ENCODE measurements around the gene ZNF195.
"Not testable (repeated sequence)": the region's sequence is repeated elsewhere in the genome, so short reads cannot be mapped to it uniquely, and the experiment has no call there.

ZNF195 gene

DNA sequence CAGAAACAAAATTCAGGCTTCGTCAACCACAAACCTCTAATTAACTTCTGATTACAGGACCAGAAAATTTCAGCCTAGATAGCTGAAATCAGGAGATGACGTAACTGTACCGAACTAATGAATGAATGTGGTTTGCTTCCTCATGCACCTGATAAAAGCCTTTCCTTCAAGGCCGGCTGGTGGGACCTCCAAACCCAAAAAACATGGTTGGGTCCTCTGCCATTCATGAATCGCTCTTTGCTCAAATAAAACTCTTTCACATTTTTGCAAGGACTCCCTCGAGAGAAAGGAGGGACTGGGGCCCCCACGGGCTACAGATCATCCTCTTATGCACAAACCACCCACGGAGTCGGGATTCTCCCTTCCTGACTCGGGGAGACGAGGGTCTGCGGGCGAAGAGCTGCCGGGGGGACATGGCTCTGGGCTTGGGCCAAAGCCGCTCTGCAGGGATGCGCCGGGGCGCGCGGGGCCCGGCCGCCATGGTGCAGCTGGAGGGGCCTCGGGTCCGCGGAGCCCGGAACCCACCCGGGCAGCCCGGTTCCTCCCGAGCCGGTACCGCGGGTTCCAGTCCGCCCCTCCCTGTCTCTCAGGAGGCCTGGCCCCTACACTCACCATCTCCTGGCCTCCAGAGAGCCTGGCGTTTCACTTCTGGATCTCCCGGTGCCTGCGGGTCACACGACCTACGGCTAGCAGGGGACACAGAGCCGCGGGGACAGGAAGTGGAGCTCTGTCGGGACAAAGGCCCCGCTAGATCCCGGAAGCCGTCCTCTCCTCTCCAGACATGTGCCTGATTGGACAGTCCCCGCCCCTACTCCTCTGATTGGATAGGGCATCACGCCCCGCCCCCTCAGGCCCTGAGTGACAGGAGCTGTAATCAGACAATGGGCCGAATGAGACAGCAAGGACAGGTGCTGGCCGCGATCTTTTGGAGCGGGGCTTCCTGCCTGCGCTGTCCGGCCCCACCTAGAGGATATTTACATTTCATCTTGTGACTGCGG lies at the start of gene ZNF195:
Gene ZNF195, minus strand, starts transcription at position 721 of the 998 bp plus-strand sequence. Its CDS starts 106 bp downstream, at position 615.
- Mint-ChIP-seq H3K9me3 (peaks cover 29% of the 10 kb centered on the region), H3K27me3 (ENCODE audit: low read depth) (no peaks in the 10 kb centered on the region), H3K36me3 (ENCODE audit: low read depth) (peaks cover 16% of the 10 kb centered on the region), H3K27ac (peak within 1 kb of the TSS; percentile 94 to 98 (median 97)), H3K4me3 (peak within 1 kb of the TSS; percentile 98 to 99 (median 98)), H3K4me1 (peaks cover 29% of the 10 kb centered on the region)
- no peak for TF ChIP-seq CTCF (IDR thresholded peaks at IDR 0.05; ENCODE audit: unreplicated experiment in 3 of 3)

DNA sequence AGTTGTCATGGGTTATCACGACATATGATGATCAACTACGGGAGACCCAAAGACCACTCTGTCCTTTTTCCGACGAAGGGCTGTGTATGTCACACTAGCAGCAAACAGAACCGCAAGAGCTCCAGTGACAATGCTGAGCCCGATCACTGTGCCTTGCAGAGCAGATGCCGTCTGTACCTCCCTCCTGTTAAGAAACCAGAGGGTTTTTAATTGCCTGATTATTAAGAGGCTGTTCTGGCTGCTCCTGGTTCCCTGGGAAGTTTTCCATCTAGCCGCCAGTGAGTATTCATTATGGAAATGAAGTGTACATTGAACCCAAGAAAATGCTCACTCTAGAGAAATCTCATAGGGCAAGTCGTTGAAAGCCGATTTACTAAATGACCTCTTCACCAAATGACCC lies 49.1 kb upstream of the ZNF195 start:
- H3K36me3 Mint-ChIP-seq (ENCODE audit: low read depth); H3K4me3 Mint-ChIP-seq; H3K27ac Mint-ChIP-seq; H3K9me3 Mint-ChIP-seq: not testable (repeated sequence)
- Mint-ChIP-seq H3K4me1 (peaks cover 18% of the 10 kb centered on the region), H3K27me3 (ENCODE audit: low read depth) (peaks cover 18% of the 10 kb centered on the region)

GRCh38 chr11:3426541-3426940 lies 47.6 kb upstream of the ZNF195 start:
- H3K27ac Mint-ChIP-seq; H3K4me3 Mint-ChIP-seq; H3K9me3 Mint-ChIP-seq; H3K36me3 Mint-ChIP-seq (ENCODE audit: low read depth): not testable (repeated sequence)
- Mint-ChIP-seq H3K4me1 (peaks cover 18% of the 10 kb centered on the region), H3K27me3 (ENCODE audit: low read depth) (peaks cover 21% of the 10 kb centered on the region)

GRCh38 chr11:3423928-3424327 lies 45.0 kb upstream of the ZNF195 start:
- peak overlapping the region; percentile 24 to 94 (median 33) for H3K27ac Mint-ChIP-seq
- H3K4me1 Mint-ChIP-seq: peaks cover 11% of the 10 kb centered on the region
- H3K27me3 Mint-ChIP-seq (ENCODE audit: low read depth): peaks cover 14% of the 10 kb centered on the region
- H3K36me3 Mint-ChIP-seq (ENCODE audit: low read depth); H3K9me3 Mint-ChIP-seq: not testable (repeated sequence)
- H3K4me3 Mint-ChIP-seq: peak overlapping the region; percentile 90 to 95 (median 92)

DNA sequence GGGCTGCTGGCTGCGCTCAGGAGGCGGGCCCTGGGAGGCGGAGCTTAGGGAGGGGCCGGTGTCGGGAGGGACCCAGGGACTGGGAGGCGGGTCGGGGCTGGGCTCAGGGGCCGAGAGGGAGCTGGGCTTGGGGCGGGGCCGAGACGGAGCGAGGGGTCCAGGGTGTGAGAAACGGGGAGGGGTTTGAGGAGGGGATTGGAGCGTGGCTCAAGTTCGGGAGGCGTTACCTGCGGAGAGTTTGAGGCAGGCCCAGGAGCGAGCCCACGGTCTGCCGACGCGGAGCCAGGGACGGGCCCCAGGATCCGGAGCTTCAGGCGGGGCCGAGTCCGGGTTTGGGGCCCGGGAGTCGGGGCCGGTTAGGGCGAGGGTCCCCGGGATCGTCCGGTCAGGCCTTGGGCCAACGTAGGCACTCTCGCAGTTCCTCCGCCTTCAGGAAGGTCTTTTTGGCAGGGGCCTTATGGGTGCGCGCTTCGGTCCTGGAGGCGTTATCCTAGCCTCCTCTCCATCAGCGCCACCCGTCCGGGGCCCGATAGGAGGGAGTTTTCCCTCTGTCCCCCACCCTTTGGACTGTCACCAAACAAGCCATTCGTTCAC lies 44.3 kb upstream of the ZNF195 start:
- H3K36me3 Mint-ChIP-seq (ENCODE audit: low read depth); H3K9me3 Mint-ChIP-seq: not testable (repeated sequence)
- peak overlapping the region; percentile 90 to 95 (median 92) for H3K4me3 Mint-ChIP-seq
- peak overlapping the region; percentile 80 to 94 (median 93) for H3K27ac Mint-ChIP-seq
- H3K27me3 Mint-ChIP-seq (ENCODE audit: low read depth): peaks cover 12% of the 10 kb centered on the region
- peaks cover 11% of the 10 kb centered on the region for H3K4me1 Mint-ChIP-seq

DNA sequence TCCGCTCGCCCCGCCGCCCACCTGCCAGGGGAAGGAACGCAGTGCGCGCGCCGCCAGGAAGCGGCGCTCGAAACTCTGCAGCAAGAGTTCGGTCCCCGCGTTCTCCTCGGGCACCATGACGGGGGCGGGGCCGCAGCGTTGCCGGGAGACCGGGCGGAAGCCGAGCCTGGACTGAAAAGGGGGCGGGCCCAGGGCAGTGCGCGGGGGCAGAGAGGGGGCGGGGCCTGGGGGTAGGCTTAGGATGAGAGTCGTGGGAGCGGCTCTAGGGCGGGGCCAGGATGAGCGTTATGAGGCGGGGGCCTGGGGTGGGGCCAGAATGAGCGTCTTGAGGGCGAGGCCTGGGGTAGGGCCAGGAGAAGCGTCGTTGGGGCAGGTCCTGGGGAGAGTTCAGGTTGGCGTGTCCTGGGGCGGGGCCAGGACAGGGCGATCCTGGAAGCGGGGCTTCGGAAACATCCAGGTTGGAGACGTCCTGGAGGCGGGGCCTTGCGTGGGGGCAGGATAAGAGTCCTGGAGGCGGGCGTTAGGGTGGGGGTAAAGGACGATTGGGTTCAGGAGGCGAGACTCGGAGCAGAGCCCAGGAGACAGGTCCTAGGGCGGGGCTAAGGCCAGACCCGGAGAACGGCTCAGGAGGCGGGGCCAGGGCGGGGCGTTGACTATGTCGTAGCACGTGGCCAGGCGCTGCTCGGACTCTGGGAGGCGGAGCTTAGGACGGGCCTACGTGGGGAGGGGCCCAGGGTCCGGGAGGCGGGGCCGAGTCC lies 43.6 kb upstream of the ZNF195 start:
- H3K27ac Mint-ChIP-seq: peak overlapping the region; percentile 80 to 94 (median 93)
- H3K36me3 Mint-ChIP-seq (ENCODE audit: low read depth); H3K9me3 Mint-ChIP-seq: not testable (repeated sequence)
- H3K4me1 Mint-ChIP-seq: peaks cover 11% of the 10 kb centered on the region
- peak overlapping the region; percentile 90 to 95 (median 92) for H3K4me3 Mint-ChIP-seq
- H3K27me3 Mint-ChIP-seq (ENCODE audit: low read depth): peaks cover 12% of the 10 kb centered on the region

DNA sequence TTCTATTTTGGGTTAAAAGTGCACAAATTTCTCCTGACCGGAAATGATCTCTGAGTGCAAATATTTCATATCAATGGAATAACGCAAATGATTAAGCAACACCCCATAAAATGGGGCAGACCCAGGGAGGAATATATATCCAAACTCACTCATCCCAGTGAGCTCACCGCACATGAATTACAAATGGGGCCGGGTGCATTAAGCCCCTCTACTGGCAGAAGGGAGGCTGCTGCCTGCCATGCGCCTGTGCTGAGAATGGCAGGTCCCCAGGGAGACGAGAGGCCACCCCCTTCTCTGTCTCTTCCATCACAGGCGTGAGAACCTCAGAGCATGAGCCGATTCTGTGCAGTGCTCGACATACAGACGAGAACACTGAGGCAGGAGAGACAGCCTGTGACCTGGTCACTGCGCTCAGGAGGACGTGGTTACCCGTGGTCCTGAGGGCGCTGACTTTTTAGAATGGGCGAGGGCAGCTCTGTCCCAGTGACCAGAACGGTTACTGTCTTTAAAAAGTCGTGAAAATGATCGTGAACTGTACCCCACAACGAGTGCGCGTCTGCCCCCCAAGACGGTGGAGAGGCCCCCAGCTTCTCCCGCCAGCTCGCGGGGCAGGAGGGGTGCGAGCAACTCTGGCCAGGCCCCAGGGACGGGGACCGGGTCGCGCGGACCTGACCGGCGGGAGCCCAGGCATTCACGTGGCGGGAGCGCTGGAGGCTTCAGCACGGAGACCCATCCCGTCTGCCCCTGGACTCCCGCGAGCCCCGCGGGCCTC lies 42.8 kb upstream of the ZNF195 start:
- not testable (repeated sequence) for H3K36me3 Mint-ChIP-seq (ENCODE audit: low read depth); H3K9me3 Mint-ChIP-seq
- H3K27ac Mint-ChIP-seq: peak overlapping the region; percentile 37 to 58 (median 45)
- peak overlapping the region; percentile 90 to 96 (median 92) for H3K4me3 Mint-ChIP-seq
- H3K27me3 Mint-ChIP-seq (ENCODE audit: low read depth): peaks cover 12% of the 10 kb centered on the region
- peaks cover 11% of the 10 kb centered on the region for H3K4me1 Mint-ChIP-seq

DNA sequence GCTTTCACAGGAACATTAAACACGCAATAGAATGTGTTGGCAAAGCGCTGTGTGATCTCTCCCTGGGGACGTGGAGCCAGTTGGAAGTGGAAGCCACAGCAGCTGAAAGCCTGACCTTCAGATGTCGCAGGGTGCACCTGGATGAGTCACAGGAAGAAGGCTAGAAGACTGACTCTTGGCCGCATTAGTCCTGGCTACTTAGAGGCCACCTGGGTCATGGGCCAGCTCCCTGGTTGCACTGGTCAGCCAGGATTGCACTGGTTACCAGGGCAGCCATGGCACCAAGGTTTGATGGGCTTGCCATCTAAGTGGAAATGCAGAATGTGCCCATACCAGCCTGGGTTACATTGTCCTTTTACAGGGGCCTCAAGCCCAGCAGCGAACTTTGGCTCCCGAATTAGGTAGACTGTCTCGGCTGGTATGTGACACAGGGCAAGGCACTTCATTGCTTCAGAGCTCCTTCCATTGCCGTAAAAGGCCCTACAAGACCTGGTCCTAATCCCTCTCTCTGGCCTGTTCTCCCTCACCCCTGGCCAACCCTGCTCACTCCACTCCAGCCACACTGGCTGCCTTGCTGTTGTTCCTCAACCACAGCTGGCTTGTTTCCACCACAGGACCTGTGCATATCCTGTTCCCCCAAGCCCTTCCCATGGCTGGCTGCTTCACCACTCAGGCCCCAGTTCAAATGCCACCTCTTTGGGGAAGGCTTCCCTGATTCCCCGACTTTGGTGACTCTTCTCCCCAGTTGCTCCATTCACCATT lies 41.5 kb upstream of the ZNF195 start:
- Mint-ChIP-seq H3K27ac (peak overlapping the region in 1 of 3 experiments; percentile 4), H3K4me1 (peaks cover 11% of the 10 kb centered on the region), H3K4me3 (peak overlapping the region; percentile 62 to 70 (median 65))
- H3K9me3 Mint-ChIP-seq; H3K36me3 Mint-ChIP-seq (ENCODE audit: low read depth); H3K27me3 Mint-ChIP-seq (ENCODE audit: low read depth): not testable (repeated sequence)

DNA sequence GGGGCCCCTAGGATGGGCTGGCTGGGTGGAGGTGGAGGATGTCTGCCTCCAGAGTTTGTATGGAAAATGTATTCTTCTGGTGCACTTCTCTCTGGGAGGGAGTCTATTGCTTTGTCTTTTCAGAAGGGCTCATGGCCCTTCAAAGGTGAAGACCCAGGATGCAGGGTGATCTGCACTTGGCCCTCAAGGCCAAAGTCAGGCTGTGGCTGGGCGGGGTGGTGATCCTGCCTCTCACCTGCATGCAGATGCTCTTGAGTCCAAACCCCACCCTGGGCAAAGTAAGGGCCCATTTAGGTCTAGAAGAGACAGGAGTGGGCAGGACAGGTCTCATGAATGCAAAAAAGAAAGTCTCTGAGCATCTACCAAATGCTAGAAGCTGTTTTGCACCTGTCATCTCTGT lies 40.5 kb upstream of the ZNF195 start:
- H3K27me3 Mint-ChIP-seq (ENCODE audit: low read depth); H3K4me3 Mint-ChIP-seq; H3K36me3 Mint-ChIP-seq (ENCODE audit: low read depth); H3K9me3 Mint-ChIP-seq; H3K27ac Mint-ChIP-seq: not testable (repeated sequence)
- peaks cover 11% of the 10 kb centered on the region for H3K4me1 Mint-ChIP-seq
